HCT116 (cell line): ENCODE measurements around the gene MAP3K2. TPM values are rescaled to one million over a fixed set of nuclear protein-coding genes. Genes with fewer than 3 reads are reported as not detected.

ENCODE experiments used
- ATAC-seq: fragments of 200-7000 bp; cut with Tn5 transposase; 2 replicates; pipeline ENCODE4 v1.9.1; 2020; ENCODE audit warnings: mild to moderate bottlenecking, moderate library complexity
- BruUV-seq: library from RNA; stranded (reverse); fragments of 400-500 nt; replicated peaks from 2 replicates; lab custom pipeline; 2021; lab: Mats Ljungman, UMichigan
- CTCF ChIA-PET: fragments of 300-600 bp; sonication (Branson Sonifier 250); formaldehyde crosslinking; loops from one replicate; lab custom pipeline; 2021; ENCODE audit warnings: antibody characterized with exemption; lab: Charles Lee
- POLR2A ChIA-PET: fragments of 300-600, 350-600 bp; sonication (Branson Sonifier 250); formaldehyde crosslinking; loops from one replicate; lab custom pipeline; 2021; ENCODE audit warnings: antibody characterized with exemption; lab: Charles Lee
- RAD21 ChIA-PET, 2 experiments: fragments of 300-600 bp; sonication (Branson Sonifier 250); formaldehyde crosslinking; loops; one replicate each; lab custom pipeline; 2023; ENCODE audit warnings: low total read pairs in 2 of 2; ENCODE audit not compliant: uncharacterized antibody in 2 of 2, unreplicated experiment in 2 of 2, low non-redundant PET in 1 of 2; lab: Charles Lee
- DNase-seq: peaks from one replicate; pipeline ENCODE4 v3.0.0-alpha.2; 2010; ENCODE audit warnings: low read depth, low spot score
- H2AFZ ChIP-seq: fragments of 200-600 bp; shearing (Covaris generic), sonication (generic); 2 replicates; pipeline ENCODE4 v1.6.1; 2017; ENCODE audit warnings: low read depth, mixed run types, mixed read lengths, antibody characterized with exemption, low read length; ENCODE audit not compliant: poor library complexity, severe bottlenecking
- H3K27ac ChIP-seq: 2 replicates; pipeline ENCODE4 v1.5.1; 2012; ENCODE audit warnings: low read depth, low read length
- H3K27me3 ChIP-seq: fragments of 200-600 bp; sonication (generic); 2 replicates; pipeline ENCODE4 v1.6.1; 2016; ENCODE audit warnings: mixed run types, low read length, mixed read lengths; ENCODE audit not compliant: insufficient read depth
- H3K36me3 ChIP-seq, 2 experiments: fragments of 200-500 bp in 1 of 2; fragments of 200-600 bp in 1 of 2; sonication (Bioruptor generic) in 1 of 2; sonication (generic) in 1 of 2; 2 replicates each; pipeline versions ENCODE4 v1.5.1 to v1.6.1; 2014 to 2016; ENCODE audit warnings: low read length in 2 of 2, inconsistent platforms in 1 of 2, mixed read lengths in 1 of 2, mixed run types in 1 of 2; ENCODE audit not compliant: insufficient read depth in 2 of 2, control insufficient read depth in 1 of 2
- H3K4me1 ChIP-seq, 2 experiments: fragments of 200-600 bp in 1 of 2; sonication (generic) in 1 of 2; 2 replicates each; pipeline versions ENCODE4 v1.5.1 to v1.6.1; 2012 to 2017; ENCODE audit warnings: low read length in 2 of 2, inconsistent platforms in 1 of 2, mild to moderate bottlenecking in 1 of 2, mixed read lengths in 1 of 2, mixed run types in 1 of 2, moderate library complexity in 1 of 2; ENCODE audit not compliant: insufficient read depth in 2 of 2, control insufficient read depth in 1 of 2
- H3K4me2 ChIP-seq: fragments of 200-600 bp; sonication (generic); 2 replicates; pipeline ENCODE4 v1.6.1; 2017; ENCODE audit warnings: mixed run types, low read length, mixed read lengths
- H3K4me3 ChIP-seq, 2 experiments: fragments of 200-600 bp in 1 of 2; sonication (generic) in 1 of 2; replicated peaks in 1 of 2; 2 replicates each; pipeline ENCODE4 v1.5.1; 2011 to 2016; ENCODE audit warnings: low read length in 2 of 2, control low read depth in 1 of 2, low read depth in 1 of 2, mild to moderate bottlenecking in 1 of 2, mixed read lengths in 1 of 2, mixed run types in 1 of 2
- H3K79me2 ChIP-seq: fragments of 200-600 bp; sonication (generic); 2 replicates; pipeline ENCODE4 v1.6.1; 2017; ENCODE audit warnings: mild to moderate bottlenecking, mixed run types, low read length, moderate library complexity, mixed read lengths; ENCODE audit not compliant: insufficient read depth
- H3K9ac ChIP-seq: fragments of 200-600 bp; sonication (generic); 2 replicates; pipeline ENCODE4 v1.6.1; 2016; ENCODE audit warnings: low read length, mixed read lengths
- H3K9me2 ChIP-seq: fragments of 200-600 bp; sonication (generic), shearing (Covaris generic); 2 replicates; pipeline ENCODE4 v1.6.1; 2017; ENCODE audit warnings: mixed run types, mild to moderate bottlenecking, moderate library complexity; ENCODE audit not compliant: insufficient read depth
- H3K9me3 ChIP-seq, 2 experiments: fragments of 200-500 bp in 1 of 2; fragments of 200-600 bp in 1 of 2; sonication (Bioruptor generic) in 1 of 2; sonication (generic) in 1 of 2; 2 replicates each; pipeline ENCODE4 v1.6.1; 2014 to 2017; ENCODE audit warnings: low read length in 2 of 2, mixed read lengths in 2 of 2, inconsistent platforms in 1 of 2, low read depth in 1 of 2, mild to moderate bottlenecking in 1 of 2, mixed run types in 1 of 2, moderate library complexity in 1 of 2; ENCODE audit not compliant: control insufficient read depth in 1 of 2, insufficient read depth in 1 of 2
- H4K20me1 ChIP-seq: fragments of 200-600 bp; sonication (generic), shearing (Covaris generic); 2 replicates; pipeline ENCODE4 v1.6.1; 2017; ENCODE audit warnings: mixed run types, mild to moderate bottlenecking, moderate library complexity; ENCODE audit not compliant: insufficient read depth
- CBX3 ChIP-seq: IDR thresholded peaks from 2 replicates; pipeline ENCODE4 v1.6.1; 2012; ENCODE audit warnings: low read depth
- CTCF ChIP-seq, 3 experiments: fragments of 200-600 bp in 1 of 3; sonication (generic) in 1 of 3; IDR thresholded peaks in 2 of 3; conservative IDR thresholded peaks in 1 of 3; 2 replicates each; pipeline ENCODE4 v1.5.1; 2012 to 2017; ENCODE audit warnings: low read depth in 2 of 3, low read length in 2 of 3, antibody characterized with exemption in 1 of 3, borderline replicate concordance in 1 of 3, control low read depth in 1 of 3, mild to moderate bottlenecking in 1 of 3, mixed read lengths in 1 of 3, mixed run types in 1 of 3, moderate library complexity in 1 of 3; ENCODE audit not compliant: insufficient read depth in 1 of 3
- EGR1 ChIP-seq: IDR thresholded peaks from 2 replicates; pipeline ENCODE4 v1.6.1; 2012; ENCODE audit warnings: low read depth
- ELF1 ChIP-seq: IDR thresholded peaks from 2 replicates; pipeline ENCODE4 v1.6.1; 2012; ENCODE audit warnings: low read depth, borderline replicate concordance
- EZH2 ChIP-seq: fragments of 200-600 bp; sonication (generic); IDR thresholded peaks from 2 replicates; pipeline ENCODE4 v1.6.1; 2017; ENCODE audit warnings: antibody characterized with exemption, mixed run types
- EZH2phosphoT487 ChIP-seq: fragments of 200-600 bp; IDR thresholded peaks from 2 replicates; pipeline ENCODE4 v1.6.1; 2018; ENCODE audit warnings: antibody characterized with exemption, borderline replicate concordance
- FOSL1 ChIP-seq: IDR thresholded peaks from 2 replicates; pipeline ENCODE4 v1.6.1; 2012; ENCODE audit warnings: low read depth
- JUND ChIP-seq: IDR thresholded peaks from 2 replicates; pipeline ENCODE4 v1.6.1; 2012
- POLR2A ChIP-seq: IDR thresholded peaks from 2 replicates; pipeline ENCODE4 v1.7.0; 2011; ENCODE audit warnings: borderline replicate concordance; ENCODE audit not compliant: insufficient read depth, insufficient read length; ENCODE audit errors: extremely low read depth
- POLR2AphosphoS5 ChIP-seq: IDR thresholded peaks from 2 replicates; pipeline ENCODE4 v1.6.1; 2011; ENCODE audit warnings: mild to moderate bottlenecking, low read depth, low read length, moderate library complexity
- SIN3A ChIP-seq: IDR thresholded peaks from 2 replicates; pipeline ENCODE4 v1.6.1; 2012; ENCODE audit warnings: low read depth
- SP1 ChIP-seq: IDR thresholded peaks from 2 replicates; pipeline ENCODE4 v1.6.1; 2012; ENCODE audit warnings: low read depth
- SRF ChIP-seq: IDR thresholded peaks from 2 replicates; pipeline ENCODE4 v1.6.1; 2012; ENCODE audit warnings: low read depth
- TCF7L2 ChIP-seq: IDR thresholded peaks from 2 replicates; pipeline ENCODE4 v1.7.0; 2011; ENCODE audit warnings: borderline replicate concordance, inconsistent platforms; ENCODE audit not compliant: insufficient read depth, insufficient read length; ENCODE audit errors: extremely low read depth
- YY1 ChIP-seq: IDR thresholded peaks from 2 replicates; pipeline ENCODE4 v1.6.1; 2011; ENCODE audit warnings: low read length, low read depth, moderate library complexity, mild to moderate bottlenecking; ENCODE audit not compliant: insufficient replicate concordance; ENCODE audit errors: extremely low read depth
- ZFX ChIP-seq: fragments of 450-650 bp; IDR thresholded peaks from 2 replicates; pipeline ENCODE4 v1.6.1; 2017
- ZNF274 ChIP-seq: fragments of 200-500 bp; sonication (Bioruptor generic); IDR thresholded peaks from 2 replicates; pipeline ENCODE4 v1.6.1; 2014; ENCODE audit warnings: mild to moderate bottlenecking, low read depth, low read length, inconsistent platforms
- intact Hi-C: fragments of 100-400 bp; cut with micrococcal nuclease; formaldehyde crosslinking; loops from 2 replicates; pipeline ENCODE4 v1.10.0; 2022
- total RNA-seq: library from RNA; stranded (reverse); gene quantifications from one replicate; pipeline ENCODE4 v1.2.1, GENCODE V29; 2021; ENCODE audit not compliant: unreplicated experiment
- TF ChIP-seq, protein P1 (sequence below): IDR thresholded peaks from 2 replicates; pipeline ENCODE4 v1.6.1; 2012
- TF ChIP-seq, protein P2 (sequence below): IDR thresholded peaks from 2 replicates; pipeline ENCODE4 v1.6.1; 2012; ENCODE audit warnings: low read depth

Gene MAP3K2
- total RNA-seq, 1 experiment from 2014 or later: 44.5 TPM

GRCh38 chr2:127400897-127401756, 13.4 kb upstream of the MAP3K2 start:
- Histone ChIP-seq H3K79me2 (no peaks in the 10 kb centered on the region), H4K20me1 (peaks cover 3% of the 10 kb centered on the region; the same call in 1 of the 2 replicates), H3K9ac (no peak overlapping the region), H3K4me1 (peaks cover 12 to 19% of the 10 kb centered on the region in 2 experiments; a peak in 3 of 4 replicates), H2AFZ (no peak overlapping the region)
- RAD21 ChIA-PET: no interaction called here
- CTCF ChIA-PET: no interaction called here
- POLR2A ChIA-PET: no interaction called here
- no peak for ATAC-seq
- BruUV-seq: no TSS peak
- TF ChIP-seq SRF (no peak), CTCF (IDR thresholded peaks at IDR 0.05 in 2 of 3, conservative IDR thresholded peaks at IDR 0.05 in 1 of 3; ENCODE audit: borderline replicate concordance in 1 of 3, insufficient read depth in 1 of 3, low read depth in 2 of 3, low read length in 2 of 3) (no peak), EZH2 (no peak), EZH2phosphoT487 (no peak), TCF7L2 (no peak), SIN3A (no peak), JUND (no peak), FOSL1 (no peak), POLR2AphosphoS5 (no peak), YY1 (no peak), EGR1 (no peak), SP1 (no peak), POLR2A (no peak), CBX3 (no peak), ZFX (no peak), ZNF274 (no peak), ELF1 (no peak)
- TF ChIP-seq, protein P1, sequence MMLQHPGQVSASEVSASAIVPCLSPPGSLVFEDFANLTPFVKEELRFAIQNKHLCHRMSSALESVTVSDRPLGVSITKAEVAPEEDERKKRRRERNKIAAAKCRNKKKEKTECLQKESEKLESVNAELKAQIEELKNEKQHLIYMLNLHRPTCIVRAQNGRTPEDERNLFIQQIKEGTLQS: no peak
- TF ChIP-seq, protein P2, sequence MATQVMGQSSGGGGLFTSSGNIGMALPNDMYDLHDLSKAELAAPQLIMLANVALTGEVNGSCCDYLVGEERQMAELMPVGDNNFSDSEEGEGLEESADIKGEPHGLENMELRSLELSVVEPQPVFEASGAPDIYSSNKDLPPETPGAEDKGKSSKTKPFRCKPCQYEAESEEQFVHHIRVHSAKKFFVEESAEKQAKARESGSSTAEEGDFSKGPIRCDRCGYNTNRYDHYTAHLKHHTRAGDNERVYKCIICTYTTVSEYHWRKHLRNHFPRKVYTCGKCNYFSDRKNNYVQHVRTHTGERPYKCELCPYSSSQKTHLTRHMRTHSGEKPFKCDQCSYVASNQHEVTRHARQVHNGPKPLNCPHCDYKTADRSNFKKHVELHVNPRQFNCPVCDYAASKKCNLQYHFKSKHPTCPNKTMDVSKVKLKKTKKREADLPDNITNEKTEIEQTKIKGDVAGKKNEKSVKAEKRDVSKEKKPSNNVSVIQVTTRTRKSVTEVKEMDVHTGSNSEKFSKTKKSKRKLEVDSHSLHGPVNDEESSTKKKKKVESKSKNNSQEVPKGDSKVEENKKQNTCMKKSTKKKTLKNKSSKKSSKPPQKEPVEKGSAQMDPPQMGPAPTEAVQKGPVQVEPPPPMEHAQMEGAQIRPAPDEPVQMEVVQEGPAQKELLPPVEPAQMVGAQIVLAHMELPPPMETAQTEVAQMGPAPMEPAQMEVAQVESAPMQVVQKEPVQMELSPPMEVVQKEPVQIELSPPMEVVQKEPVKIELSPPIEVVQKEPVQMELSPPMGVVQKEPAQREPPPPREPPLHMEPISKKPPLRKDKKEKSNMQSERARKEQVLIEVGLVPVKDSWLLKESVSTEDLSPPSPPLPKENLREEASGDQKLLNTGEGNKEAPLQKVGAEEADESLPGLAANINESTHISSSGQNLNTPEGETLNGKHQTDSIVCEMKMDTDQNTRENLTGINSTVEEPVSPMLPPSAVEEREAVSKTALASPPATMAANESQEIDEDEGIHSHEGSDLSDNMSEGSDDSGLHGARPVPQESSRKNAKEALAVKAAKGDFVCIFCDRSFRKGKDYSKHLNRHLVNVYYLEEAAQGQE: no peak
- TF ChIP-seq, all 23 proteins: peak for 0
- no peaks in the 10 kb centered on the region for H3K36me3 ChIP-seq
- no peak overlapping the region for H3K4me3 ChIP-seq
- no peak for DNase-seq
- H3K9me3 ChIP-seq: no peaks in the 10 kb centered on the region
- no peak overlapping the region for H3K27ac ChIP-seq
- no peak overlapping the region for H3K4me2 ChIP-seq
- intact Hi-C loops: no loop called here
- H3K9me2 ChIP-seq: no peaks in the 10 kb centered on the region
- peaks cover 64% of the 10 kb centered on the region for H3K27me3 ChIP-seq
